SK-N-SH treated with all-trans-retinoic acid at 6 μM for 48 hours (cell line): ENCODE results near the gene ANXA10.

Source experiments
- ARNTL ChIP-seq: fragments of 450-650 bp; formaldehyde crosslinking; IDR thresholded peaks from 2 replicates; pipeline ENCODE4 v1.5.0; 2020; ENCODE audit warnings: low read depth, mild to moderate bottlenecking, moderate library complexity, borderline replicate concordance
- CREB5 ChIP-seq: fragments of 250-450 bp; sonication (Bioruptor Pico); IDR thresholded peaks from 2 replicates; pipeline ENCODE4 v1.5.1; 2020; ENCODE audit warnings: low read depth, mild to moderate bottlenecking, moderate library complexity
- ESRRG ChIP-seq: fragments of 250-450 bp; sonication (Bioruptor Pico); IDR thresholded peaks from 2 replicates; pipeline ENCODE4 v1.6.1; 2021; ENCODE audit warnings: mild to moderate bottlenecking
- GLIS3 ChIP-seq: fragments of 250-450 bp; sonication (Bioruptor Pico); IDR thresholded peaks from 2 replicates; pipeline ENCODE4 v1.5.0; 2020; ENCODE audit warnings: mild to moderate bottlenecking, moderate library complexity
- PATZ1 ChIP-seq: fragments of 250-450 bp; sonication (Bioruptor Pico); IDR thresholded peaks from 2 replicates; pipeline ENCODE4 v1.8.0; 2020; ENCODE audit warnings: mild to moderate bottlenecking, moderate library complexity, borderline replicate concordance
- POU6F1 ChIP-seq: fragments of 250-450 bp; sonication (Bioruptor Pico); IDR thresholded peaks from 2 replicates; pipeline ENCODE4 v1.8.0; 2021; ENCODE audit warnings: low read depth, mild to moderate bottlenecking, moderate library complexity, borderline replicate concordance
- SNAI2 ChIP-seq: fragments of 250-450 bp; sonication (Bioruptor Pico); IDR thresholded peaks from 2 replicates; pipeline ENCODE4 v1.5.0; 2020; ENCODE audit warnings: mild to moderate bottlenecking, moderate library complexity
- TCF4 ChIP-seq: fragments of 250-450 bp; sonication (Bioruptor Pico); IDR thresholded peaks from 2 replicates; pipeline ENCODE4 v1.8.0; 2021; ENCODE audit warnings: mild to moderate bottlenecking, moderate library complexity, borderline replicate concordance
- TSHZ2 ChIP-seq: fragments of 250-450 bp; sonication (Bioruptor Pico); IDR thresholded peaks from 2 replicates; pipeline ENCODE4 v1.5.0; 2020; ENCODE audit warnings: mild to moderate bottlenecking, moderate library complexity
- ZFP30 ChIP-seq: fragments of 450-650 bp; formaldehyde crosslinking; IDR thresholded peaks from 2 replicates; pipeline ENCODE4 v1.5.0; 2022; ENCODE audit warnings: mild to moderate bottlenecking, moderate library complexity

GRCh38 chr4:168097161-168097560 is 4.8 kb downstream of the ANXA10 start:
- TF ChIP-seq POU6F1 (no peak), ZFP30 (CRISPR knock-in tag) (no peak), GLIS3 (no peak), TSHZ2 (CRISPR knock-in tag) (no peak), CREB5 (CRISPR knock-in tag) (no peak), ARNTL (CRISPR knock-in tag) (no peak), ESRRG (CRISPR knock-in tag) (no peak), TCF4 (CRISPR knock-in tag) (no peak), PATZ1 (CRISPR knock-in tag) (no peak), SNAI2 (CRISPR knock-in tag) (no peak)
